Trophoblast cell (in vitro differentiated cells and primary cell): ENCODE results near the gene C20orf202.

Source experiments
- DNase-seq, 2 donors: peaks; one replicate each; pipeline ENCODE4 v3.0.0-alpha.2; 2016
- H2AFZ ChIP-seq: 2 replicates; pipeline ENCODE4 v1.6.1; 2013; ENCODE audit warnings: low read length, moderate library complexity, mild to moderate bottlenecking; ENCODE audit not compliant: insufficient read depth, poor library complexity
- H2AK5ac ChIP-seq: 2 replicates; pipeline ENCODE4 v1.6.1; 2013; ENCODE audit warnings: mild to moderate bottlenecking, low read length
- H2BK120ac ChIP-seq: 2 replicates; pipeline ENCODE4 v1.6.1; 2013; ENCODE audit warnings: low read length, mild to moderate bottlenecking, moderate library complexity; ENCODE audit not compliant: insufficient read depth, poor library complexity
- H2BK12ac ChIP-seq: 2 replicates; pipeline ENCODE4 v1.6.1; 2013; ENCODE audit warnings: mild to moderate bottlenecking, low read length, moderate library complexity
- H2BK5ac ChIP-seq: 2 replicates; pipeline ENCODE4 v1.6.1; 2013; ENCODE audit warnings: low read length, low read depth, moderate library complexity, mild to moderate bottlenecking; ENCODE audit not compliant: poor library complexity
- H3K14ac ChIP-seq: 2 replicates; pipeline ENCODE4 v1.6.1; 2013; ENCODE audit warnings: mild to moderate bottlenecking, low read length
- H3K18ac ChIP-seq: 2 replicates; pipeline ENCODE4 v1.6.1; 2013; ENCODE audit warnings: mild to moderate bottlenecking, low read length
- H3K23ac ChIP-seq: 2 replicates; pipeline ENCODE4 v1.6.1; 2013; ENCODE audit warnings: low read length
- H3K27ac ChIP-seq: 2 replicates; pipeline ENCODE4 v1.5.1; 2013; ENCODE audit warnings: low read depth, mild to moderate bottlenecking, inconsistent platforms, low read length, moderate library complexity
- H3K27me3 ChIP-seq: 2 replicates; pipeline ENCODE4 v1.6.1; 2013; ENCODE audit warnings: inconsistent platforms, mild to moderate bottlenecking, low read length, moderate library complexity; ENCODE audit not compliant: insufficient read depth
- H3K36me3 ChIP-seq, 2 experiments: 1 replicate in 1 of 2; 2 replicates in 1 of 2; pipeline ENCODE4 v1.6.1; 2013; ENCODE audit warnings: low read length in 2 of 2, mild to moderate bottlenecking in 2 of 2, moderate library complexity in 1 of 2; ENCODE audit not compliant: insufficient read depth in 2 of 2, control insufficient read depth in 1 of 2
- H3K4ac ChIP-seq: 2 replicates; pipeline ENCODE4 v1.6.1; 2013; ENCODE audit warnings: low read depth, mild to moderate bottlenecking, low read length, moderate library complexity
- H3K4me1 ChIP-seq, 2 experiments: 1 replicate in 1 of 2; 2 replicates in 1 of 2; pipeline ENCODE4 v1.6.1; 2013; ENCODE audit warnings: low read length in 2 of 2, mild to moderate bottlenecking in 2 of 2, moderate library complexity in 1 of 2; ENCODE audit not compliant: insufficient read depth in 2 of 2, control insufficient read depth in 1 of 2
- H3K4me2 ChIP-seq: 2 replicates; pipeline ENCODE4 v1.6.1; 2013; ENCODE audit warnings: inconsistent platforms, mild to moderate bottlenecking, low read length, moderate library complexity
- H3K4me3 ChIP-seq: 2 replicates; pipeline ENCODE4 v1.5.1; 2013; ENCODE audit warnings: mild to moderate bottlenecking, low read depth, low read length, inconsistent platforms
- H3K79me1 ChIP-seq: one replicate; pipeline ENCODE4 v1.6.1; 2013; ENCODE audit warnings: low read length
- H3K79me2 ChIP-seq: 2 replicates; pipeline ENCODE4 v1.6.1; 2013; ENCODE audit warnings: low read length, mild to moderate bottlenecking; ENCODE audit not compliant: control insufficient read depth, insufficient read depth, poor library complexity
- H3K9ac ChIP-seq: 2 replicates; pipeline ENCODE4 v1.6.1; 2013; ENCODE audit warnings: mild to moderate bottlenecking, low read length
- H3K9me3 ChIP-seq: 2 replicates; pipeline ENCODE4 v1.6.1; 2013; ENCODE audit warnings: low read depth, mild to moderate bottlenecking, control low read depth, inconsistent platforms, low read length; ENCODE audit not compliant: insufficient read depth
- H4K12ac ChIP-seq: 2 replicates; pipeline ENCODE4 v1.6.1; 2013; ENCODE audit warnings: low read depth, mild to moderate bottlenecking, low read length, moderate library complexity
- H4K8ac ChIP-seq: 2 replicates; pipeline ENCODE4 v1.6.1; 2013; ENCODE audit warnings: low read depth, mild to moderate bottlenecking, low read length, moderate library complexity
- H4K91ac ChIP-seq: one replicate; pipeline ENCODE4 v1.6.1; 2013; ENCODE audit warnings: low read depth, mild to moderate bottlenecking, low read length, moderate library complexity
- WGBS: extraction: QIAGEN DNeasy Blood & Tissue Kit; methylation state at CpG from one replicate; pipeline ENCODE4 v1.1.7; 2013; ENCODE audit warnings: missing lambda C conversion rate; ENCODE audit not compliant: insufficient read length, insufficient coverage; ENCODE audit errors: extremely low coverage; 5-methylcytosine and 5-hydroxymethylcytosine counted together

The C20orf202 gene

DNA sequence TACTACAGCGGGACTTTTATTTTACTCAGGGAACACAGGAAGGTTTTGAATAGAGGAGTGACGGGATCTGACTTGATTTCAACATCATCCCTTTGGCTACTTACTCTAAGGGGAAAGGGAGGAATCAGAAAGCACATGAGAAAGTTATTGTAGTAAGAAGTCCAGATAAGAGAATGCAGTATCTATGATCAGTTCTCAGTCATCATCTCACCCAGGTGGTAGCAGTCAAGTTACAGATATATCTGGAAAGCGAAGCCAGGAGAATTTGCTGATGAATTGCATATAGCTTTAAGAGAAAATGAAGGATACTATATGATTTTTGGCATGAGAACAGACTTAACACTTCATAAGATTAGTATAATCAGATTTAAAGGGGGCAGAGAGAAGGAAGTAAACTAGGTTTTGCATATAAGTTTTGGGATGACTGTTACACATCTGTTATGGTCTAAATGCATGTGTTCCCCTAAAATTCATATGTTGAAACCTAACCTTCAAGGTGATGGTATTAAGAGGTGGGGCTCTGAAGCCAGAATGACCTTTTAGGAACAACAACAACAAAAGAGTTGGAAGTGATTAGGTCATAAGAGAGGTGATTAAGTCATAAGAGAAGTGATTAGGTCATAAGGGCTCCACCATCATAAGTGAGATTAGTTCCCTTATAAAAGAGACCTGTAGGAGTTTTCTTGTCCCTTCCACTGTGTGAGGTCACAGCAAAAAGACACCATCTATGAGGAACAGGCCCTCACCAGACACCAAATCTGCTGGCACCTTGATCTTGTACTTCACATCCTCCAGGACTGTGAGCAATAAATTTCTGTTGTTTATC is 29.2 kb downstream of the C20orf202 start:
- H2BK12ac ChIP-seq: no peak overlapping the region
- no peak overlapping the region for H3K4me3 ChIP-seq
- no CpG with 5 or more reads among the region's 3 CpGs for WGBS
- H3K9me3 ChIP-seq: no peaks in the 10 kb centered on the region
- no peak overlapping the region for H3K4ac ChIP-seq
- no peak overlapping the region for H3K27ac ChIP-seq
- H3K27me3 ChIP-seq: no peaks in the 10 kb centered on the region
- no peak overlapping the region for H4K91ac ChIP-seq
- no peak overlapping the region for H4K8ac ChIP-seq
- H3K9ac ChIP-seq: no peak overlapping the region
- no peak overlapping the region for H4K12ac ChIP-seq
- DNase-seq: no peak
- H2AK5ac ChIP-seq: no peak overlapping the region
- no peak overlapping the region for H3K14ac ChIP-seq
- no peak overlapping the region for H3K4me2 ChIP-seq
- no peaks in the 10 kb centered on the region for H3K36me3 ChIP-seq
- H3K79me1 ChIP-seq: no peaks in the 10 kb centered on the region
- no peak overlapping the region for H2AFZ ChIP-seq
- H3K79me2 ChIP-seq: no peaks in the 10 kb centered on the region
- H3K23ac ChIP-seq: no peak overlapping the region
- no peaks in the 10 kb centered on the region for H3K4me1 ChIP-seq
- no peak overlapping the region for H2BK5ac ChIP-seq
- no peak overlapping the region for H3K18ac ChIP-seq
- no peak overlapping the region for H2BK120ac ChIP-seq

DNA sequence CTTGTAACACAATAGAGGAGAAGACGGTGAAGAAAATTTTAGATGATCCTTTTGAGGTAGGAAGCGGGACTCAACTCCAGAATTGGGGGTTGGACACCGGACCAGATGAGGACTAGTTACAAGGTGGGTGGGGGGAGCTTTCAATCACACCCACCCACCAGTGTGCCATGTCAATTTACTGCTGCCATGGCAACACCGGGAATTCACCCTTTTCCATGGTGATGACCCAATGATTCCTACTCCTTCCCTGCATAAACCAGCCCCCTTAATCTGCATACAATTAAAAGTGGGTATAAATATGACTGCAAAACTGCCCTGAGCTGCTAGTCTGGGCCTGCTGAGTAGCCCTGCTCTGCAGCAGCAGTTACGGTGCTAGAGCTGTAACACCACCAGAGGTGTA is 37.3 kb downstream of the C20orf202 start:
- no peaks in the 10 kb centered on the region for H3K79me2 ChIP-seq
- H4K12ac ChIP-seq: no peak overlapping the region
- DNase-seq: no peak
- H2BK5ac ChIP-seq: no peak overlapping the region
- no peak overlapping the region for H2BK120ac ChIP-seq
- H3K9me3 ChIP-seq: no peaks in the 10 kb centered on the region
- H3K4me2 ChIP-seq: no peak overlapping the region
- H3K36me3 ChIP-seq: no peaks in the 10 kb centered on the region
- no peak overlapping the region for H3K23ac ChIP-seq
- H3K9ac ChIP-seq: no peak overlapping the region
- H3K27ac ChIP-seq: no peak overlapping the region
- no peak overlapping the region for H2AK5ac ChIP-seq
- no peak overlapping the region for H3K4ac ChIP-seq
- no peaks in the 10 kb centered on the region for H3K4me1 ChIP-seq
- H3K79me1 ChIP-seq: no peaks in the 10 kb centered on the region
- H2AFZ ChIP-seq: no peak overlapping the region
- no peak overlapping the region for H3K14ac ChIP-seq
- no peak overlapping the region for H4K8ac ChIP-seq
- no peak overlapping the region for H4K91ac ChIP-seq
- no peak overlapping the region for H2BK12ac ChIP-seq
- no peak overlapping the region for H3K4me3 ChIP-seq
- no peaks in the 10 kb centered on the region for H3K27me3 ChIP-seq
- no CpG with 5 or more reads among the region's 5 CpGs for WGBS
- H3K18ac ChIP-seq: no peak overlapping the region

DNA sequence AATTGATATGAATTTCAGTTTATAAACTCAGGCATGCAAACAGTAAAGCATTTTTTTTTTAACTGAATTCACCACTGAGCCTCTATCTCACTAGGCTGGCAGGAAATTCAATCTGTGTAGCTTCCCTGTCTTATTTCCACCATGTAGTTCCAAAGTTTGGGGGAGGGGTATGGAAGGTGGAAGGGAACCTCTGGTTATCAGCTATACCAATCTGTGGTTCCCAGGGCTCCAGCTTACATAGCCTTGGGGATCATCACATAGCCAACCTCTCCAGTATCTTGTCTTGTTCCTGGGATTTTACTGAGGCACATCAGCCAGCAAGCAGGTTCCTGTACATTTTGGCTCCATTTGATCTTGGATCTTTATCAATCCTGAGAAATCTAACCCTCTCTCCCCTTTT is 38.2 kb downstream of the C20orf202 start:
- no peak overlapping the region for H3K9ac ChIP-seq
- H3K4me3 ChIP-seq: no peak overlapping the region
- H3K9me3 ChIP-seq: no peaks in the 10 kb centered on the region
- H3K36me3 ChIP-seq: no peaks in the 10 kb centered on the region
- no peak overlapping the region for H2BK120ac ChIP-seq
- H3K23ac ChIP-seq: no peak overlapping the region
- H2AK5ac ChIP-seq: no peak overlapping the region
- no peak overlapping the region for H2AFZ ChIP-seq
- H4K8ac ChIP-seq: no peak overlapping the region
- no peak overlapping the region for H3K4me2 ChIP-seq
- H2BK5ac ChIP-seq: no peak overlapping the region
- no peak overlapping the region for H3K27ac ChIP-seq
- no peak overlapping the region for H3K18ac ChIP-seq
- H4K12ac ChIP-seq: no peak overlapping the region
- H3K79me2 ChIP-seq: no peaks in the 10 kb centered on the region
- H2BK12ac ChIP-seq: no peak overlapping the region
- no peak for DNase-seq
- H3K27me3 ChIP-seq: no peaks in the 10 kb centered on the region
- no peak overlapping the region for H3K14ac ChIP-seq
- no peaks in the 10 kb centered on the region for H3K79me1 ChIP-seq
- no peak overlapping the region for H3K4ac ChIP-seq
- no peak overlapping the region for H4K91ac ChIP-seq
- H3K4me1 ChIP-seq: no peaks in the 10 kb centered on the region

DNA sequence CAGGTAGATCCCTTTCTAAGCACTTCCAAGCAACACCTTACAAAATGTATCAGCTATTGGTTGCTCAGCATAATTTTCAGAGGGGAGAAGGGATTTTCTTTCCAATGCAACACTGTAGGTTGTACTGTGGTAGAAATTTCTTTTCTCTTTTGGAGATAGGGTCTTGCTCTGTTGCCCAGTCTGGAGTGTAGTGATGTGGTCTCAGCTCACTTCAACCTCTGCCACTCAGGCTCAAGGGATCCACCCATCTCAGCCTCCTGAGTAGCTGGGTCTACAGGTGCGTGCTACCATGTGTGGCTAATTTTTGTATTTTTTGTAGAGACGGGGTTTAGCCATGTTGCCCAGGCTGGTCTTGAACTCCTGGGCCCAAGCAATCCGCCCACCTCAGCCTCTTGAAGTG is 38.8 kb downstream of the C20orf202 start:
- H3K4ac ChIP-seq: no peak overlapping the region
- H4K91ac ChIP-seq: no peak overlapping the region
- no peaks in the 10 kb centered on the region for H3K79me2 ChIP-seq
- no peak overlapping the region for H2BK5ac ChIP-seq
- no peak overlapping the region for H2AFZ ChIP-seq
- no peaks in the 10 kb centered on the region for H3K36me3 ChIP-seq
- H2BK12ac ChIP-seq: no peak overlapping the region
- no CpG with 5 or more reads among the region's 3 CpGs for WGBS
- no peaks in the 10 kb centered on the region for H3K79me1 ChIP-seq
- H3K27me3 ChIP-seq: no peaks in the 10 kb centered on the region
- H3K4me3 ChIP-seq: no peak overlapping the region
- H3K4me2 ChIP-seq: no peak overlapping the region
- H3K27ac ChIP-seq: no peak overlapping the region
- no peak overlapping the region for H4K8ac ChIP-seq
- H2BK120ac ChIP-seq: no peak overlapping the region
- no peak overlapping the region for H2AK5ac ChIP-seq
- DNase-seq: no peak
- no peak overlapping the region for H3K23ac ChIP-seq
- H3K18ac ChIP-seq: no peak overlapping the region
- H3K4me1 ChIP-seq: no peaks in the 10 kb centered on the region
- no peaks in the 10 kb centered on the region for H3K9me3 ChIP-seq
- no peak overlapping the region for H3K14ac ChIP-seq
- no peak overlapping the region for H3K9ac ChIP-seq
- H4K12ac ChIP-seq: no peak overlapping the region
